Measurements from ENCODE around the gene STAT5A. TPM values are rescaled to one million over a fixed set of nuclear protein-coding genes. Genes with fewer than 3 reads are reported as not detected.

The STAT5A gene
- total and polyA plus RNA-seq, 5 donors: 8.1 to 30.5 (median 23.3) TPM

DNA sequence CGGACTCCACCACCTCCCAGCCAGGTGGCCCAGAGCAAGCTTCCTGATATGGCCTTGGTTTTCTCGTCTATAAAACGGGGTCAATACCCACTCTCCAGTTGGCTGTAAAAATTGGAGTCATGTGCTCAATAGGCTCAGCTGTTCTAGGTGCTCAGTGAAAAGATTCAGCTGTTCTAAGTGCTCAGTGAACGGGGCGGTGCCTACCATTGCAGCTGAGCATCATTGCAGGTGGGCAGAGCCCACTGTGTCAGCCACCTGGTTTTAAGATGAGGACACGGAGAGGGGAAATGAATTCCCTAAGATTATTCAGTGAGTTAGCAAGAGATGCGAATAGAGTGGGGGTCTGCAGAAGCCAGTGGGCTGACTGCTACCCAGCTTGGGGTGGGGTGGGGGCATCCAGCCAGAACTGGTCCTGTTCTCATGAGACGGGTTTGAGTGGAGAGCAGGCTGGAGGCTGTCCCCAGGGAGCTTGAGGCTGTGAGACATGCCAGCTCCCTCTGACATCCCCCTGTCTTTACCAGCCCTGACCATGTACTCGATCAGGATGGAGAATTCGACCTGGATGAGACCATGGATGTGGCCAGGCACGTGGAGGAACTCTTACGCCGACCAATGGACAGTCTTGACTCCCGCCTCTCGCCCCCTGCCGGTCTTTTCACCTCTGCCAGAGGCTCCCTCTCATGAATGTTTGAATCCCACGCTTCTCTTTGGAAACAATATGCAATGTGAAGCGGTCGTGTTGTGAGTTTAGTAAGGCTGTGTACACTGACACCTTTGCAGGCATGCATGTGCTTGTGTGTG lies 21.9 kb downstream of the STAT5A start:
- Histone ChIP-seq H3K9me3 (ENCODE audit: control insufficient read depth, low read length) (no peaks in the 10 kb centered on the region), H3K27me3 (ENCODE audit: control insufficient read depth, insufficient read depth) (no peaks in the 10 kb centered on the region), H3K4me3 (ENCODE audit: low read length) (no peak overlapping the region), H3K27ac (ENCODE audit: low read length) (no peak overlapping the region), H3K4me1 (ENCODE audit: control insufficient read depth, insufficient read depth, low read length) (peaks cover 3% of the 10 kb centered on the region)
- intact Hi-C loops (cut with DNase I): loop anchor here in 2 of 4 donors (5.0 kb wide), 2 partner anchors 92 to 222 kb away; no protein-coding TSS in a partner anchor
- WGBS: 74% methylated on average over 19 of the region's 19 CpGs
- no peak for ATAC-seq
- DNase-seq: peak in 1 of 3 donors; percentile 53

- peak overlapping the region; percentile 74 for H3K27ac ChIP-seq (ENCODE audit: low read length)
- ATAC-seq (no peak), DNase-seq (no peak)
- no peak overlapping the region for H3K4me3 ChIP-seq (ENCODE audit: low read length)
- H3K27me3 ChIP-seq (ENCODE audit: control insufficient read depth, insufficient read depth): no peaks in the 10 kb centered on the region
- H3K4me1 ChIP-seq (ENCODE audit: control insufficient read depth, insufficient read depth, low read length): peaks cover 3% of the 10 kb centered on the region
- intact Hi-C loops (cut with DNase I): loop anchor here in 1 of 4 donors (5.0 kb wide), 1 partner anchor 92 kb away; no protein-coding TSS in a partner anchor
- no peaks in the 10 kb centered on the region for H3K9me3 ChIP-seq (ENCODE audit: control insufficient read depth, low read length)
- 68% methylated on average over 9 of the region's 9 CpGs for WGBS
These were observed 22.5 kb downstream of the STAT5A start for GRCh38 chr17:42310787-42311215.

DNA sequence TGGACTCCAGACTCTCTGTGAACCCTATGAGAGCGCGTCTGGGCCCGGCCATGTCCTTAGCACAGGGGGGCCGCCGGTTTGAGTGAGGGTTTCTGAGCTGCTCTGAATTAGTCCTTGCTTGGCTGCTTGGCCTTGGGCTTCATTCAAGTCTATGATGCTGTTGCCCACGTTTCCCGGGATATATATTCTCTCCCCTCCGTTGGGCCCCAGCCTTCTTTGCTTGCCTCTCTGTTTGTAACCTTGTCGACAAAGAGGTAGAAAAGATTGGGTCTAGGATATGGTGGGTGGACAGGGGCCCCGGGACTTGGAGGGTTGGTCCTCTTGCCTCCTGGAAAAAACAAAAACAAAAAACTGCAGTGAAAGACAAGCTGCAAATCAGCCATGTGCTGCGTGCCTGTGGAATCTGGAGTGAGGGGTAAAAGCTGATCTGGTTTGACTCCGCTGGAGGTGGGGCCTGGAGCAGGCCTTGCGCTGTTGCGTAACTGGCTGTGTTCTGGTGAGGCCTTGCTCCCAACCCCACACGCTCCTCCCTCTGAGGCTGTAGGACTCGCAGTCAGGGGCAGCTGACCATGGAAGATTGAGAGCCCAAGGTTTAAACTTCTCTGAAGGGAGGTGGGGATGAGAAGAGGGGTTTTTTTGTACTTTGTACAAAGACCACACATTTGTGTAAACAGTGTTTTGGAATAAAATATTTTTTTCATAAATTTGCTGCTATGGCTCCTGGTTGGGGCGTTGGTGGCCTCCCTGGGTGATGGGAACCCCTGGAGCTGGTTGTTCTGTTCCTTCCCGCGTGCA lies 23.1 kb downstream of the STAT5A start:
- H3K27me3 ChIP-seq (ENCODE audit: control insufficient read depth, insufficient read depth): no peaks in the 10 kb centered on the region
- H3K4me3 ChIP-seq (ENCODE audit: low read length): no peak overlapping the region
- H3K9me3 ChIP-seq (ENCODE audit: control insufficient read depth, low read length): no peaks in the 10 kb centered on the region
- H3K27ac ChIP-seq (ENCODE audit: low read length): peak overlapping the region; percentile 74
- peak; percentile 79 to 90 for ATAC-seq
- 50% methylated on average over 19 of the region's 19 CpGs for WGBS
- intact Hi-C loops (cut with DNase I): loop anchor here in 1 of 4 donors (5.0 kb wide), 1 partner anchor 91 kb away; no protein-coding TSS in a partner anchor
- peaks cover 3% of the 10 kb centered on the region for H3K4me1 ChIP-seq (ENCODE audit: control insufficient read depth, insufficient read depth, low read length)
- DNase-seq: peak; percentile 91 to 96 (median 94)

DNA sequence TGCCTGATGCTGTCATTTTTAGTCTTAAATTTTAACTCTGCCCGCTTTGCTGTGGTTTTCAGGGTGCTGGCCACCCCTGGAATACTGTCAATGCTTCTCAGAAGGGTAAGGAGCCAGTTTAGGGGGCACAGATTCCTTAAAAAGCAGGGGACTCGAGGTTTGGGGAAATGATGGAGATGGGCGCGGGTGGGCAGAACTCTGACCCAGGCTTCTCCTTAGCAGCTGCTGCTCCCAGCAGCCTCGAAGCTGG lies 23.7 kb downstream of the STAT5A start:
- no peaks in the 10 kb centered on the region for H3K27me3 ChIP-seq (ENCODE audit: control insufficient read depth, insufficient read depth)
- ATAC-seq (no peak), DNase-seq (no peak)
- peaks cover 3% of the 10 kb centered on the region for H3K4me1 ChIP-seq (ENCODE audit: control insufficient read depth, insufficient read depth, low read length)
- intact Hi-C loops (cut with DNase I): loop anchor here in 1 of 4 donors (5.0 kb wide), 1 partner anchor 90 kb away; no protein-coding TSS in a partner anchor
- H3K4me3 ChIP-seq (ENCODE audit: low read length): no peak overlapping the region
- no peaks in the 10 kb centered on the region for H3K9me3 ChIP-seq (ENCODE audit: control insufficient read depth, low read length)
- whole genome bisulfite sequencing: 20% methylated on average over 5 of the region's 5 CpGs
- H3K27ac ChIP-seq (ENCODE audit: low read length): peak overlapping the region; percentile 19

GRCh38 chr17:42312285-42313130 lies 24.2 kb downstream of the STAT5A start:
- no peak overlapping the region for H3K27ac ChIP-seq (ENCODE audit: low read length)
- no peaks in the 10 kb centered on the region for H3K9me3 ChIP-seq (ENCODE audit: control insufficient read depth, low read length)
- H3K27me3 ChIP-seq (ENCODE audit: control insufficient read depth, insufficient read depth): no peaks in the 10 kb centered on the region
- ATAC-seq (peak; percentile 79 to 81), DNase-seq (peak; percentile 90 to 95 (median 95))
- 22% methylated on average over 54 of the region's 54 CpGs for WGBS
- peaks cover 3% of the 10 kb centered on the region for H3K4me1 ChIP-seq (ENCODE audit: control insufficient read depth, insufficient read depth, low read length)
- intact Hi-C loops (cut with DNase I): loop anchor here in 1 of 4 donors (5.0 kb wide), 1 partner anchor 90 kb away; no protein-coding TSS in a partner anchor
- no peak overlapping the region for H3K4me3 ChIP-seq (ENCODE audit: low read length)

- H3K27ac ChIP-seq (ENCODE audit: low read length): no peak overlapping the region
- DNase-seq (no peak), ATAC-seq (no peak)
- intact Hi-C loops (cut with DNase I): loop anchor here in 1 of 4 donors (5.0 kb wide), 1 partner anchor 89 kb away; no protein-coding TSS in a partner anchor
- H3K27me3 ChIP-seq (ENCODE audit: control insufficient read depth, insufficient read depth): no peaks in the 10 kb centered on the region
- H3K4me3 ChIP-seq (ENCODE audit: low read length): no peak overlapping the region
- H3K4me1 ChIP-seq (ENCODE audit: control insufficient read depth, insufficient read depth, low read length): peaks cover 3% of the 10 kb centered on the region
- 89% methylated on average over 4 of the region's 4 CpGs for WGBS
- no peaks in the 10 kb centered on the region for H3K9me3 ChIP-seq (ENCODE audit: control insufficient read depth, low read length)
These were observed 25.1 kb downstream of the STAT5A start for GRCh38 chr17:42313389-42313772.

GRCh38 chr17:42313773-42314566 lies 25.7 kb downstream of the STAT5A start:
- H3K4me3 ChIP-seq (ENCODE audit: low read length): no peak overlapping the region
- H3K4me1 ChIP-seq (ENCODE audit: control insufficient read depth, insufficient read depth, low read length): peaks cover 3% of the 10 kb centered on the region
- DNase-seq: no peak
- intact Hi-C loops (cut with DNase I): loop anchor here in 1 of 4 donors (5.0 kb wide), 1 partner anchor 88 kb away; no protein-coding TSS in a partner anchor
- peak overlapping the region; percentile 29 for H3K27ac ChIP-seq (ENCODE audit: low read length)
- no peaks in the 10 kb centered on the region for H3K27me3 ChIP-seq (ENCODE audit: control insufficient read depth, insufficient read depth)
- H3K9me3 ChIP-seq (ENCODE audit: control insufficient read depth, low read length): no peaks in the 10 kb centered on the region
- WGBS: 75% methylated on average over 14 of the region's 14 CpGs
- peak in 1 of 2 donors; percentile 25 for ATAC-seq

GRCh38 chr17:42315402-42316156 lies 27.3 kb downstream of the STAT5A start:
- Histone ChIP-seq H3K27ac (ENCODE audit: low read length) (no peak overlapping the region), H3K9me3 (ENCODE audit: control insufficient read depth, low read length) (no peaks in the 10 kb centered on the region), H3K27me3 (ENCODE audit: control insufficient read depth, insufficient read depth) (no peaks in the 10 kb centered on the region), H3K4me3 (ENCODE audit: low read length) (no peak overlapping the region), H3K4me1 (ENCODE audit: control insufficient read depth, insufficient read depth, low read length) (peaks cover 3% of the 10 kb centered on the region)
- intact Hi-C loops (cut with DNase I): loop anchor here in 1 of 4 donors (5.0 kb wide), 1 partner anchor 87 kb away; no protein-coding TSS in a partner anchor
- DNase-seq (no peak), ATAC-seq (no peak)
- WGBS: 73% methylated on average over 10 of the region's 10 CpGs

DNA sequence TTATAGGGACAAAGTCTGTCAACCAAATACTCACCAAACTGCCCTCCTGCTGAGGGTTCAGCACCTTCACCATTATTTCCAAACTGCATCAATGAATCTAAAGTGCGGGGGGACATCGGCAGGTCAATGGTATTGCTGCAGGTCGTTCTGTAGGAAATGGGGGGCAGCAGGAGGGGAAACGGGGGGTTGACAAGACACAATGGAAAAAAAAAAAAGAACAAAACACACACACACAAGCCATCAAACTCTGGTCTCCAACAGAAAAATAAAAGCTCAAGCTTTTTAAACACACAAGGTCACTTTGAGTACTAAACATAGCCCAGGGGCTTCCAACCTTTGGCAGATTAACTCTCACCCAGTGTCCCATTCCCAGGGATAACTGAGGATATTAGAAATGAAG lies 28.5 kb downstream of the STAT5A start:
- H3K27ac ChIP-seq (ENCODE audit: low read length): no peak overlapping the region
- 81% methylated on average over 4 of the region's 4 CpGs for WGBS
- ATAC-seq (no peak), DNase-seq (no peak)
- H3K4me3 ChIP-seq (ENCODE audit: low read length): no peak overlapping the region
- no peaks in the 10 kb centered on the region for H3K27me3 ChIP-seq (ENCODE audit: control insufficient read depth, insufficient read depth)
- H3K9me3 ChIP-seq (ENCODE audit: control insufficient read depth, low read length): no peaks in the 10 kb centered on the region
- H3K4me1 ChIP-seq (ENCODE audit: control insufficient read depth, insufficient read depth, low read length): peaks cover 3% of the 10 kb centered on the region
- intact Hi-C loops (cut with DNase I): loop anchor here in 1 of 4 donors (5.0 kb wide), 1 partner anchor 86 kb away; no protein-coding TSS in a partner anchor

Data from right cardiac atrium (tissue), 5 donors.